HTERT RPE-1 (cell line): ENCODE measurements around the gene CACNA1A.
"Not testable (repeated sequence)": the region's sequence is repeated elsewhere in the genome, so short reads cannot be mapped to it uniquely, and the experiment has no call there.

Source experiments
- in situ Hi-C: fragments of 300-500 bp; cut with MboI; formaldehyde crosslinking; loops from 4 replicates; pipeline ENCODE4 v1.14.3; 2020; ENCODE audit warnings: low sequenced_read_pairs

The CACNA1A gene

GRCh38 chr19:13172346-13173138 lies 333.7 kb downstream of the CACNA1A start:
- in situ Hi-C loops = no loop called here

- in situ Hi-C loops = no loop called here
Observed at GRCh38 chr19:13171146-13171545, 335.1 kb downstream of the CACNA1A start.

- in situ Hi-C loops = no loop called here
Observed at GRCh38 chr19:13169769-13170168, 336.5 kb downstream of the CACNA1A start.

DNA sequence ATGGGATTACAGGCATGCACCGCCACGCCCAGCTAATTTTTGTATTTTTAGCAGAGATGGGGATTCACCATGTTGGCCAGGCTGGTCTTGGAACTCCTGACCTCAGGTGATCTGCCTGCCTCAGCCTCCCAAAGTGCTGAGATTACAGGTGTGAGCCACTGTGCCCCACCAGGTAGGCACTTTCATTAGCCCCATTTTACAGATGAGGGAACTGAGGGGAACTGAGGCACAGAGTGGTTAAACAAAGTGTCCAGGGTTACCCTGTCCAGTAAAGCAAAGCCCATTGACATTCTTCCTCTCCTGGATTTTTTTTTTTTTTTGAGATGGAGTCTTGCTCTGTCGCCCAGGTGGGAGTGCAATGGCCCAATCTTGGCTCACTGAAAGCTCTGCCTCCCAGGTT lies 340.1 kb downstream of the CACNA1A start:
- in situ Hi-C loops = not testable (repeated sequence)

DNA sequence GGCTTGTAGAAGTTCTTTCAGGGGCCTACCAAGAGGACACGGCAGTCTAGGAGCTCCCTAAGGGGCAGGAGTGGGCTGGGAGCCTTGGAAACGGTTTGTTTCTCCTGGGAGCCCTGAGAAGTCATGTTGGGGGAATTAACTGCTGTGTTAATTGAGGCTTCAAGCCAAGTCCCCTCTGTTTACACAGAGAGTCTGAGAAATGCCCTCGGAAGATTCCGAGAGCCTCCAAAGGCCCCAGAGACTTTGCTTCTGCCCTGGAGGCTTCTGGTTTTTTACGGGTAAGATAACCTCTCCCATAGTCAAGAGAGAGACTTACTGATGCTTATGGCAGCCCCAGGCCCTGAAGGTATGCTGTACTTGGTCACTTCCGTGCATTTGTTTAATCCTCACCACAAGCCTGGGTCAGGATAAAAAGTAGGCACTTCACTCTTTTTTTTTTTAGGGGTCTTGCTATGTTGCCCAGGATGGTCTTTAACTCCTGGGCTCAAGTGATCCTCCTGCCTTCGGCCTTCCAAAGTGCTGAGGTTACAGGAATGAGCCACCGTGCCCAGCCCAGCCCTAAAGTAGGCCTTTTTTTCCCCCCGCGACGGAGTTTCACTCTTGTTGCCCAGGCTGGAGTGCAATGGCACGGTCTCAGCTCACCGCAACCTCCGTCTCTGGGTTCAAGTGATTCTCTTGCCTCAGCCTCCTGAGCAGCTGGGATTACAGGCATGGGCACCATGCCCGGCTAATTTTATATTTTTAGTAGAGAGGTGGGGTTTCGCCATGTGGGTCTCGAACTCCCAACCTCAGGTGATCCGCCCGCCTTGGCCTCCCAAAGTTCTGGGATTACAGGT lies 340.9 kb downstream of the CACNA1A start:
- in situ Hi-C loops = no loop called here

DNA sequence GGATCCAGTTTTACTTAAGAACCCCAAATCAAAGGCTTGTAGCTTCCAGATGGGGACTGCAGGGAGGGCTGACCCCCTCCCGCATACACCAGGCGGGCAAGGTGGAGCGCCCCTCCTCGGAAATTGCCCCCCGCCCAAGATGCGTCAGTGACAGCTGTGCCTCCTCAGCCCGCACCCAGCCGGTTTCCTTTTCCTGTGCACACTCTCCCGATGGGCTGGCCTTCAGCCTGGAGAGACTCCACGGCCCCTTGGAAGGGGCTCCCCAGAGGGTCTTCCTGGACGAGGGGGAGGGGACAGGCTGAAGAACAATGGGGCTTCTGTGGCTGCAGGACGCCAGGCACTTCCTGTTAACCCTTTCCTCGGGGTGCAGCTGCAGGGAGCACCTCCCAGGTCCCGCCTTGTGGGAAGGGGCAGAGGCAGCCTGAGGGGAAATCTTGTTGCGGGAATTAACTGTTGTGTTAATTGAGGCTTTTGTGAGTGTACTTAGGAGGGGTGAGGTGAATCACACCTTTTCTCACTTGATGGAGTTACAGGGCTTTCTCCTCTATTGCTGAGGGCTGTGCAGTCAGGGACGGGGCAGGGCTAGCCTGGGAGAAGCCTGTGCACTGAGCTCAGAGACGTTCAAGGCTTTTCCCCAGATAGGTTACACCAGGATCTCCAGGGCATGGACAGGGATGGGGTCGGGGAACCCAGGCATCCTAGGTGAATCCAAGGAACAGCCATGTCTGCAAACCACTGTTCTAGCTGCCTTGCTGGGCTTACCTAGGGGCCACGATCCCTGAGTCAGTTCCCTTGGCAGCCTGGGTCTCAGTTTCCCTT lies 341.7 kb downstream of the CACNA1A start:
- in situ Hi-C loops = no loop called here

GRCh38 chr19:13163609-13164342 lies 342.5 kb downstream of the CACNA1A start:
- in situ Hi-C loops = no loop called here

DNA sequence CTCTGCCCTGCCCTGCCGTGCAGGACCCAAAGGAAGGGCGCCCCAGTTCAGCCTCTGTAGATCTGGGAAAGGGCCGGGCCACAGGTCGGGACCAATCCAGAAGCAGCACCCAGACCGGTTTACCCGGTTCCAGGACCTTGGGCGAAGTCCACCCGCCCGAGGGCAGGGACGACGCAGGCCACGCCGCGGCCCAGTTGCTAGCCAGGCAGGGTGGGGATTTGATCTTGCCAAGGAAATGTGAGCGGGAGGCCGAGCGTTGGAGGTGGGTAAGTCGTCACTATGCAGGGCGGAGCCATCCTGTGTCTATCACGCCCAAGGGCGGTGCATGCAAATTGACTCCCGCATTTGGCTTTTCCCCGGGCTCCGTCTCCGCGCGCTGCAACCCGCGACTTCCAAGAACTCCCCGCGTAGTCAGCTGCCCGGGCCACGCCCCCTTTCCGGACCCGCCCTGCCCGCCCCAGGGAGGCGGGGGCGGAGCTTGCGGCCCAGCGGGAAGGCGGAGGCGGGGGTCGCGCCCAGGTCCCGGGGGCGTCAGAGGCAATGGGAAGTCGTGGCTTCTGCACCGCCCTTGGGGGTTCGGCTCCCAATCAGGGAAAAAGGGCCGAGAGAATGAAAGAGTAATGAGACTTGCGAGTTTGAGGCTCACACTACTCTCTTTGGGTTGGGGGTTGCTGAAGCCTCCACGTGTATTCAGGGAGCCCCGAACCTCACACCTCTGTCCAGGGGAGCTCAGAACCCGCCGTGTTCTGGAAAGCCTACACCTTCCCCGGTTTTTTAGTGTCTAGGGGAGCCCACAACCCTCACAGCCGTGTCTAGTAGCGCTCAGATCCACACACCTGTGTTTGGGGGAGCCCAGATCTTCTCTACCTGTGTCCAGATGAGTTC lies 343.3 kb downstream of the CACNA1A start:
- in situ Hi-C loops = no loop called here

GRCh38 chr19:13160557-13160956 lies 345.7 kb downstream of the CACNA1A start:
- in situ Hi-C loops = no loop called here

GRCh38 chr19:13159713-13160112 lies 346.6 kb downstream of the CACNA1A start:
- in situ Hi-C loops = no loop called here
